ENCODE results near the gene CHRNB1.
"Not testable (repeated sequence)": the region's sequence is repeated elsewhere in the genome, so short reads cannot be mapped to it uniquely, and the experiment has no call there.

The CHRNB1 gene

DNA sequence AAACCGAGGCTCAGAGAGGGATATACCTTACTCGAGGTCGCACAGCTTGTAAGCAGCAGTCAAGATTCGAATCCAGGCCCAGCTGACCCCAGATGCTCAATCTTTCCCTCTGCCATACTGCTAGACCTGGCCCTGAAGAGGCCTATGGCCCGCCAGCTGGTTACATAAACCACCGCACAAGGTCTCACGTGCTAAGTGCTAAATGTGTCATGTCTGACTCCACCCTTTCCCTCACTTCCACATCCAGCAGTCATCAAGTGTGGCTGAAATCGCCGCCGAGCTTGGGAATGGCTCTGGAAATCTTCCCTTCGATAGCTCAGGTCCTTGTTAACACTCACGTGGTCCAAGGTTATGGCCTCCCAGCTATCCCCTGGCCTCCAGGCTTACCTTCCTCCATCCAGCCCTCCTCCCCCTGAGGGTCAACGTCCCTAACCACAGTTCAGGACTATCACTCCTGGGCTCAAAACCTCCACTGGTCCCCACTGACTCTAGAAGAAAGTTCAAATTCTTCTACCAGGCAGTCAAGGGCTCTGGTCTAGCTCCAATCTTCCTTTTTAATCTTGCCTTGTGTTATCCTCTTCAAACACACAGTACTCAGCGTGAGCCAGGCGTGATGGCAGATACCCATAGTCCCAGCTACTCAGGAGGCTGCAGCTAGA, 31.0 kb downstream of the CHRNB1 start:
- H3K36me3 ChIP-seq (ENCODE audit: insufficient read depth, low read length), result peaks cover 5% of the 10 kb centered on the region
- peaks cover 40% of the 10 kb centered on the region for H3K4me1 ChIP-seq (ENCODE audit: control insufficient read depth, insufficient read depth, low read length)
- no peak overlapping the region for H3K4me3 ChIP-seq (ENCODE audit: low read length)
- peak overlapping the region; percentile 87 for H3K4me2 ChIP-seq (ENCODE audit: low read length)
- H3K9ac ChIP-seq (ENCODE audit: low read depth, low read length), result no peak overlapping the region
- no peaks in the 10 kb centered on the region for H3K27me3 ChIP-seq (ENCODE audit: control insufficient read depth, insufficient read depth, low read length)
- H3K9me3 ChIP-seq (replicated peaks; ENCODE audit: low read length), result no peaks in the 10 kb centered on the region

DNA sequence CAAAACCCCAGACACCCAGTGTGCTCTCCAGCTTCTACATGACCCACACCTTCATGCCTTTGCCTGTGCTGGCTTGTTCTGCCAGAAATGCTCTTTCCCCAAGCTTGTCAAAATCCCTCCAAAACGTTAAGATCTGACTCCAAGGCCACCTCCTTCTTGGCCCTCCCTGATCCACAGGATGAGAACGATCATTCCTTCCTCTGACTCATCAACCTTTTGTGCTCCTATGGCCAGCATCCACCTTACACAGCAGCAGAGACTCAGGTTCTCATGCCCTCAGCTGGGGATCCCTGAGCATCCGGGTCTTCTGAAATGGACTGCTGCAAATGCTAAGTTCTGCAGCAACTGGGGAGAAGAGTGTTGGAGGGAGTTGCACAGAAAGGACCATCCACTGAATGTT, 31.6 kb downstream of the CHRNB1 start:
- Histone ChIP-seq H3K9me3 (replicated peaks; ENCODE audit: low read length) (no peaks in the 10 kb centered on the region), H3K4me3 (ENCODE audit: low read length) (peak overlapping the region; percentile 8), H3K9ac (ENCODE audit: low read depth, low read length) (no peak overlapping the region), H3K4me2 (ENCODE audit: low read length) (peak overlapping the region; percentile 87), H3K27me3 (ENCODE audit: control insufficient read depth, insufficient read depth, low read length) (no peaks in the 10 kb centered on the region), H3K36me3 (ENCODE audit: insufficient read depth, low read length) (peaks cover 5% of the 10 kb centered on the region), H3K4me1 (ENCODE audit: control insufficient read depth, insufficient read depth, low read length) (peaks cover 40% of the 10 kb centered on the region)

DNA sequence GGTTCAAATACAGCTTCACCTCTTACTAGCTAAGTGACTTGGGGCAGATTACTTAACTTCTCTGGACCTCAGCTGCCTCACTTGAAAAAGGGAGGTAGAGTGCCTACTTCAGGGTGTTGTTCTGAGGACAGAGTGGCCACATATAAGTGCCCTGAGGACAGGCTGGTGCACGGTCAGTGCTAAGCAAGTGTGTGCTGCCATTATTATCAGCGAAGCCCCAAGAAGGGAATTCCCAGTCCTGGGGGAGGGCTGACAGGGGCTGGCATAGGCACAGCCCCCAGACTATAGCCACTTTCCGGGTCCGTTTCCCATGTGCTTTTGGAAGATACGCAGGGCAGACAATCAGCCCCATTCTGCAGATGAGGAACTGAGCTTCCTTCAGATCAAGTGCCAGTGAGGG, 32.1 kb downstream of the CHRNB1 start:
- peak overlapping the region; percentile 93 for H3K9ac ChIP-seq (ENCODE audit: low read depth, low read length)
- peak overlapping the region; percentile 87 for H3K4me2 ChIP-seq (ENCODE audit: low read length)
- peak overlapping the region; percentile 79 for H3K4me3 ChIP-seq (ENCODE audit: low read length)
- peaks cover 40% of the 10 kb centered on the region for H3K4me1 ChIP-seq (ENCODE audit: control insufficient read depth, insufficient read depth, low read length)
- peaks cover 5% of the 10 kb centered on the region for H3K36me3 ChIP-seq (ENCODE audit: insufficient read depth, low read length)
- H3K27me3 ChIP-seq (ENCODE audit: control insufficient read depth, insufficient read depth, low read length), result no peaks in the 10 kb centered on the region
- H3K9me3 ChIP-seq (replicated peaks; ENCODE audit: low read length), result no peaks in the 10 kb centered on the region

DNA sequence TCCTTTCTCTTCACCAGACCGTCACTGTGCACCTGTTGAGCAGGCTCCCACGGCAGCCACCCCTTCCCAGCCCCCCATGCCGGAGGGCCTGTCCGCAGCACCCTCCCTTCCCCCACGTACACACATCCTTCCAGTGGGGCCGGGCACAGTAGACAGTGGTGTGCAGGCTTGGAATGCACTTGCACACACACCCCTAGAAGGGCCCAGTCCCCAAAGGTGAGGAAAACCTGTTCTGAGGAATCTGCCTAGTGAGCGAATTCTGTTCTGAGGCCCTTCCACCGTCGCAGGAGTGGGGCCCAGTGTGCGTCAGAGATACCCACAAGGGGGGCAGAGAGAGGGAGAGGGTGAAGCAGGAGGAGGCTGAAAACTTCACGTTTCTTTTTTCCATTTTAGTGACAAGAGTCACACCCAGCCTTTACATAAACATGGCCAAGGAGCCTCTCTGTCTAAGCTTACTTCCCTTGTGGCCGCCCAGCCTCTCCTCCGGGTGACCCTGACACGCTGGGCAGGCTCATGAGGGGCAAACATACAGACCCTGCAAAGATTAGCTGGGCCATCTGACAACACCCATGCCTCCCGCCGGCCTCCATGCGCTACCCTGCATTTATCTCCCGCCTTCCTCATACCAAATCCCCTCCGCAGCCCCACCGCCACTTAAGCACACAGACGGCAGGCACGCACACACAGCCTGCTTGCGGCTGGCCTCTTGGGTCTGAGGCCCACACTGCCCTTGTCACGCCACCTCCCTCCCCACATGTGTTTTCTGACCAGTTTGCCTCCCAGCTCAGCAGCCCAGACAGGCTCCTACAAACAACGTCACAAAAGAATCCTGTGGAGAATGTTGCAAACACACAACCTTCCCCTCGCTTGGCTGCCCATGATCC, 32.8 kb downstream of the CHRNB1 start:
- H3K4me1 ChIP-seq (ENCODE audit: control insufficient read depth, insufficient read depth, low read length), result peaks cover 40% of the 10 kb centered on the region
- no peaks in the 10 kb centered on the region for H3K9me3 ChIP-seq (replicated peaks; ENCODE audit: low read length)
- H3K4me2 ChIP-seq (ENCODE audit: low read length), result peak overlapping the region; percentile 87
- peaks cover 5% of the 10 kb centered on the region for H3K36me3 ChIP-seq (ENCODE audit: insufficient read depth, low read length)
- H3K9ac ChIP-seq (ENCODE audit: low read depth, low read length), result peak overlapping the region; percentile 93
- H3K27me3 ChIP-seq (ENCODE audit: control insufficient read depth, insufficient read depth, low read length), result no peaks in the 10 kb centered on the region
- H3K4me3 ChIP-seq (ENCODE audit: low read length), result peak overlapping the region; percentile 79

DNA sequence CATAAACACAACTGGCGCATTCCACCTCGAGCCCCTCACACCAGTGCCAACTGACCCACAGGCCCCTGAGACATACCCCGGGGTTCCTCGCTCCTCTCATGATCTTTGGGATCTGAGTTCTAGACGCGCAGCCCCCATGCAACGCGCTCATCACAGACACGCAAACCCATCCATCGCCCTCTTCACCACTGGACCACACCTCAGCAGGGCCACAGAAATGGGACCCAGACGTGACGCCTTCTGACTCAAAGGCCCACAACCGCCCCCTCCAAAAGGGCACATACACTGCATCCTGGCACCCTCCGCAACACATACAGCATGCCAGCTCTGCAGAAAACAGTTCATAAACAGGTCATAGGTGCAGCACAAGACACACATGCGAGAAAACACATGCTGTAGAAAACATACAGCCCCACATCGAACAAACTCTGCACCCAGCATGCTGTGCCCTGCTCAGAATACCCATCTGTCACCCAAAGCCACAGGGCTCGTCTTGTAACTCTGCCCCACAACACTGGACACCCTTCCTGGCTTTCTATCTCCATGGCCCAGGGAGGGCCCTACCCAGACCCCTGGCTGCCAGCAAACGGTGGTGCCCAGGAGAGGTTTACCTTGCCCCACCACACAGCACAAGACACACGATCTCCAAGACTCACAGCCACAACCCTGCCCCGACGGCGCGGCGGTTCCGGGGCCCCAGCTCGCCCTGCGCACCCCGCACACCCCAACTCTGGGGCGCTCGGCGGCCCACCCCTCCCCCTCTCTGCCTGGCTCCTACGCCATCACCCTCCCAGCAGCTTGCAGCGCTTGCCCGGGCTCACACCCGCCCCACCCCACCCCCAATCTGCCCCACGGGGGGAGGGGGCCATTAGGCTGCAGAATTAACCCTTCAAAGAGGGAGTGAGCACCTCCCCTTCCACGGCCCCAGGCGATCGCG, 33.7 kb downstream of the CHRNB1 start:
- Histone ChIP-seq H3K27me3 (ENCODE audit: control insufficient read depth, insufficient read depth, low read length) (no peaks in the 10 kb centered on the region), H3K9me3 (replicated peaks; ENCODE audit: low read length) (no peaks in the 10 kb centered on the region), H3K4me1 (ENCODE audit: control insufficient read depth, insufficient read depth, low read length) (peaks cover 48% of the 10 kb centered on the region), H3K36me3 (ENCODE audit: insufficient read depth, low read length) (peaks cover 5% of the 10 kb centered on the region), H3K4me3 (ENCODE audit: low read length) (peak overlapping the region; percentile 79), H3K9ac (ENCODE audit: low read depth, low read length) (peak overlapping the region; percentile 93), H3K4me2 (ENCODE audit: low read length) (peak overlapping the region; percentile 87)

DNA sequence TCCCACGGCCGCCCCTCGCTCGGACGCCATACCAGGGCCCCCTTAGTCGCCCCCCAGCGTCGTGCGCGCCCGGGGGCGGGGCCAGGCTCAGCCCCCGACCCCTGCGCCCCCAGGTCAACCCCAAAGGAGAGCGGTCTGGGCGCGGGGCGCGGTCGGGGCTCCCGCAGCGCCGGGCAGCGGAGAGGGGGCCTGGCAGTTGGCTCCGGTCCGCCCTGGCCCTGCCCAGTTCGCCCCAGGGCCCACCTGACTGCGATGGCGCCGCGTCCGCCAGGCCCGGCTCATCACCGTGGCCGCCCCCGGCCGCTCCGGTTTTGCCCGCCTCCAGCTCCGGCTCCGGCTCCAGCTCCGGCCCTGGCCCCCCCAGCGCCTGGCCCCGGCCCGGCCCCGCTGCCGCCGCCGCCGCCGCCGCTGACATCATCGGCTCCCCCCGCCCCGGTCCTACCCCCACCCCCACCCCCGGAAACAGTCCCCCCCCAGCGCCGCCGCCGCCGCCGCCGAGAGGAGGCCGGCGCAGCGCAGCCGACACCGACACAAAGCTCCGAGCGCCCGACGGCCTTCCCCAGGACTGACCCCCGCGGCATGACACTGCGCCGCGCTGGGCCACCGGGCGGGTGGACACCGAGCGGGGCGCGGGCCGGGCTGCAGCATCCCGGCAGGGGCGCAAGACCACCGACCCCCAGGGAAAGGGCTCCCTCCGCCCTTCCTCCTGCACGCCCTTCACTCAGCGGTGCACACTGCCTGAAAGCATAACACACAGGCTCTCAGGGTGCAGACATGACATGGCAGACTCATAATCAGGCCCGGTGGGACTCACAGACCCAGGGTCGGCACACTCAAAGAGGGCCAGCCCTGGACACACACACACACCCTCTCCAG, 34.6 kb downstream of the CHRNB1 start, which contains the start of gene ZBTB4:
TSS of gene ZBTB4 (minus strand) at position 419 of the 876 bp plus-strand sequence. CDS start 12,830 bp downstream, outside the sequence.
- Histone ChIP-seq H3K4me2 (ENCODE audit: low read length) (peak within 1 kb of the TSS; percentile 91), H3K36me3 (ENCODE audit: insufficient read depth, low read length) (peaks cover 3% of the 10 kb centered on the region), H3K9ac (ENCODE audit: low read depth, low read length) (peak within 1 kb of the TSS; percentile 93), H3K4me3 (ENCODE audit: low read length) (peak within 1 kb of the TSS; percentile 81), H3K4me1 (ENCODE audit: control insufficient read depth, insufficient read depth, low read length) (peaks cover 48% of the 10 kb centered on the region), H3K9me3 (replicated peaks; ENCODE audit: low read length) (no peaks in the 10 kb centered on the region), H3K27me3 (ENCODE audit: control insufficient read depth, insufficient read depth, low read length) (no peaks in the 10 kb centered on the region)

DNA sequence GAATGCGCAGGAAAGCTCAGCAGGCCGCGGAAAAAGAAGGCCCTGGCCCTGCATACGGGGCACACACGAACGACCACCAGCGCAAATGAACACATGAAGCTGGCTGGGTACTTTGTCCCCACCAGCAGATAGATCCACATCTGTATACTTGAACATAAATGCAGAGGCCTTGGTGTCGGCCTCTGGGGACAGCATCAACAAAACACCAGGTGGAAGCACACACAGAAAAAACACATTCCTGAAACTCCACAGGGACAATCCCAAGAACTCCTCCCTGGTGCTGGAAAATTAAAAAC, 35.2 kb downstream of the CHRNB1 start:
- Histone ChIP-seq H3K36me3 (ENCODE audit: insufficient read depth, low read length) (peaks cover 2% of the 10 kb centered on the region), H3K4me1 (ENCODE audit: control insufficient read depth, insufficient read depth, low read length) (peaks cover 48% of the 10 kb centered on the region), H3K4me2 (ENCODE audit: low read length) (peak overlapping the region; percentile 91), H3K9ac (ENCODE audit: low read depth, low read length) (peak overlapping the region; percentile 80), H3K4me3 (ENCODE audit: low read length) (peak overlapping the region; percentile 81), H3K9me3 (replicated peaks; ENCODE audit: low read length) (no peaks in the 10 kb centered on the region), H3K27me3 (ENCODE audit: control insufficient read depth, insufficient read depth, low read length) (no peaks in the 10 kb centered on the region)

DNA sequence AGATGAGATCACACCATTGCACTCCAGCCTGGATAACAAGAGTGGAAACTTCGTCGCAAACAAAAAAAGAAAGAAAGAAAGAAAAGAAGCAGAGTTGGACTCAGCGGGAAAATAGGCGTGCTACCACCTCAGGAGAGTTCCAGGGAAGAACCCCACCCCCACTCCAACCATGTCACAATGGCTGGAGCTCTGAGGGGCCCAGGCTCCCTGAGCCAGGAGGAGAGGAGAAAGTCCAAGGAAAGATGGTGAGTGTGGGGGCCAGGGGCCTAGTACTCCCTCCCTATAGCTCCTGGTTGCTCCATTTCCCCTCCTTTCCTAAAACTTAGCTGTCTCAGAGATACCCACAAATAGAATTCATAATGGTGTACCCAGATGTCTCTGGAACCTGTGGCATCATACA, 36.4 kb downstream of the CHRNB1 start, which contains the start of gene SLC35G6:
TSS of gene SLC35G6 (plus strand) at position 172 of the 400 bp plus-strand sequence. CDS start at position 243, 71 bp downstream.
- peak within 1 kb of the TSS; percentile 81 for H3K4me3 ChIP-seq (ENCODE audit: low read length)
- H3K9ac ChIP-seq (ENCODE audit: low read depth, low read length), result peak within 1 kb of the TSS; percentile 80
- not testable (repeated sequence) for H3K9me3 ChIP-seq (replicated peaks; ENCODE audit: low read length); H3K36me3 ChIP-seq (ENCODE audit: insufficient read depth, low read length); H3K27me3 ChIP-seq (ENCODE audit: control insufficient read depth, insufficient read depth, low read length)
- peak within 1 kb of the TSS; percentile 91 for H3K4me2 ChIP-seq (ENCODE audit: low read length)
- peaks cover 48% of the 10 kb centered on the region for H3K4me1 ChIP-seq (ENCODE audit: control insufficient read depth, insufficient read depth, low read length)

DNA sequence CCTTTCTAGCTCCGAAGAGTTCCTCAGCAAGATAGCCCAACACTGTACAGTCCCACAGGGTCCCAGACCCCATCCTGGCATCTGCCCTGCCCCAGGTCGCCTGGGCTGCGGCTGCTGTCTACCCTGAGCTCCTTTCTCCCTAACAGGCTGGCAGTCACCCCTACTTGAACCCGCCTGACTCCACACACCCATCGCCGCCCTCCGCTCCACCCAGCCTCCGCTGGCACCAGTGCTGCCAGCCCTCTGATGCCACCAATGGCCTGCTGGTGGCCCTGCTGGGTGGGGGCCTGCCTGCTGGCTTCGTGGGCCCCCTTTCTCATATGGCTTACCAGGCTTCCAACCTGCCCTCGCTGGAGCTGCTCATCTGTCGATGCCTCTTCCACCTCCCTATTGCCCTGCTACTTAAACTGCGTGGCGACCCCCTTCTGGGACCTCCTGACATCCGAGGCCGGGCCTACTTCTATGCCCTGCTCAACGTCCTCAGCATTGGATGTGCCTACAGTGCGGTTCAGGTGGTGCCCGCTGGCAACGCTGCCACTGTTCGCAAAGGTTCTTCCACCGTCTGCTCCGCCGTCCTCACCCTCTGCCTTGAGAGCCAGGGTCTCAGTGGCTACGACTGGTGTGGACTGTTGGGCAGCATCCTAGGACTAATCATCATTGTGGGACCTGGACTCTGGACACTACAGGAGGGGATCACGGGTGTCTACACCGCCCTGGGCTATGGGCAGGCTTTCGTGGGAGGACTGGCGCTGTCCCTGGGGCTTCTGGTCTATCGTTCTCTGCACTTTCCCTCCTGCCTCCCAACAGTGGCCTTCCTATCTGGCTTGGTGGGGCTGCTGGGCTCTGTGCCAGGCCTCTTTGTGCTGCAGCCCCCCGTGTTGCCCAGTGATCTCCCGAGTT, 37.2 kb downstream of the CHRNB1 start:
- not testable (repeated sequence) for H3K27me3 ChIP-seq (ENCODE audit: control insufficient read depth, insufficient read depth, low read length); H3K4me3 ChIP-seq (ENCODE audit: low read length); H3K9me3 ChIP-seq (replicated peaks; ENCODE audit: low read length); H3K36me3 ChIP-seq (ENCODE audit: insufficient read depth, low read length); H3K9ac ChIP-seq (ENCODE audit: low read depth, low read length); H3K4me2 ChIP-seq (ENCODE audit: low read length)
- peaks cover 48% of the 10 kb centered on the region for H3K4me1 ChIP-seq (ENCODE audit: control insufficient read depth, insufficient read depth, low read length)

DNA sequence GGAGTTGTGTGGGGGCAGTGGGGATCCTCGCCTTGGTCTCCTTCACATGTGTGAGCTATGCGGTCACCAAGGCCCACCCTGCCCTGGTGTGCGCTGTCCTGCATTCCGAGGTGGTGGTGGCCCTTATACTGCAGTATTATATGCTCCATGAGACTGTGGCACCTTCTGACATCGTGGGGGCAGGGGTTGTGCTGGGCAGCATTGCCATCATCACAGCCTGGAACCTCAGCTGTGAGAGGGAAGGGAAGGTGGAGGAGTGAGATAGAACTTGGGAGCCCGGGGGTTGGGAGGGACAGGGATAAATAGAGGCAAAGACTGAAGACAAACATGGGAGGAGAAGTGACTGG, 37.9 kb downstream of the CHRNB1 start:
- H3K4me2 ChIP-seq (ENCODE audit: low read length), result peak overlapping the region; percentile 99
- not testable (repeated sequence) for H3K36me3 ChIP-seq (ENCODE audit: insufficient read depth, low read length); H3K9me3 ChIP-seq (replicated peaks; ENCODE audit: low read length); H3K27me3 ChIP-seq (ENCODE audit: control insufficient read depth, insufficient read depth, low read length)
- H3K4me1 ChIP-seq (ENCODE audit: control insufficient read depth, insufficient read depth, low read length), result peaks cover 48% of the 10 kb centered on the region
- peak overlapping the region; percentile 98 for H3K9ac ChIP-seq (ENCODE audit: low read depth, low read length)
- H3K4me3 ChIP-seq (ENCODE audit: low read length), result peak overlapping the region; percentile 84
